Gastroesophageal sphincter (tissue), 4 donors: ENCODE results near the gene MFN2. TPM values are rescaled to one million over a fixed set of nuclear protein-coding genes. Genes with fewer than 3 reads are reported as not detected.

Experiments used
- ATAC-seq: fragments of 150-250 bp; one replicate; pipeline ENCODE4 v1.9.1; 2016; ENCODE audit warnings: mild to moderate bottlenecking, moderate library complexity
- H3K27ac ChIP-seq, 4 donors: fragments of 200-600 bp; sonication (generic) in 3 of 4; 1 replicate in 3 of 4; 2 replicates in 1 of 4; pipeline ENCODE4 v1.5.1; 2016 to 2019
- H3K27me3 ChIP-seq: fragments of 200-600 bp; sonication (generic); one replicate; pipeline ENCODE4 v1.5.1; 2019
- H3K36me3 ChIP-seq, 2 donors: fragments of 200-600 bp; sonication (generic); one replicate each; pipeline ENCODE4 v1.5.1; 2019; ENCODE audit warnings: control low read depth in 1 of 2
- H3K4me1 ChIP-seq, 3 donors: fragments of 200-600 bp; sonication (generic); 1 replicate in 2 of 3; 2 replicates in 1 of 3; pipeline ENCODE4 v1.5.1; 2016 to 2019; ENCODE audit warnings: control low read depth in 2 of 3
- H3K4me3 ChIP-seq, 2 donors: fragments of 200-600 bp; sonication (generic); one replicate each; pipeline ENCODE4 v1.5.1; 2019; ENCODE audit warnings: mild to moderate bottlenecking in 1 of 2, moderate library complexity in 1 of 2
- H3K9me3 ChIP-seq, 3 donors: fragments of 200-600 bp; sonication (generic); one replicate each; pipeline ENCODE4 v1.5.1; 2017 to 2019; ENCODE audit warnings: control low read depth in 2 of 3
- EP300 ChIP-seq: sonication (generic); formaldehyde crosslinking; IDR thresholded peaks from one replicate; pipeline ENCODE4 v1.6.1; 2017; ENCODE audit warnings: antibody characterized with exemption, mild to moderate bottlenecking
- POLR2A ChIP-seq, 2 donors: fragments of 450-650 bp; IDR thresholded peaks; one replicate each; pipeline ENCODE4 v1.6.1; 2017; ENCODE audit warnings: antibody characterized with exemption in 2 of 2, mild to moderate bottlenecking in 2 of 2, moderate library complexity in 1 of 2
- POLR2AphosphoS5 ChIP-seq: sonication (generic); formaldehyde crosslinking; IDR thresholded peaks from one replicate; pipeline ENCODE4 v1.6.1; 2017; ENCODE audit warnings: antibody characterized with exemption
- WGBS, 2 donors: methylation state at CpG; one replicate each; pipeline ENCODE4 v1.1.5; 2018; ENCODE audit warnings: low coverage in 1 of 2; 5-methylcytosine and 5-hydroxymethylcytosine counted together
- total RNA-seq, 4 donors: library from RNA; depleted of rRNA; stranded (reverse); fragments of >200 nt; gene quantifications; one replicate each; pipeline ENCODE4 v1.1.0, GENCODE V29; 2016
- TF ChIP-seq, protein P1 (sequence below), 4 experiments: fragments of 200-600 bp in 2 of 4; fragments of 450-650 bp in 2 of 4; sonication (generic) in 1 of 4; IDR thresholded peaks; one replicate each; pipeline ENCODE4 v1.5.1; 2017 to 2019; ENCODE audit warnings: antibody characterized with exemption in 4 of 4, mild to moderate bottlenecking in 2 of 4, moderate library complexity in 2 of 4

The MFN2 gene
- total RNA-seq, 4 donors from 2014 or later, result 117 to 236 (median 186) TPM

GRCh38 chr1:11960715-11961114, 19.5 kb upstream of the MFN2 start:
- WGBS, 2 donors, result 33 to 93% methylated on average over 1 to 5 of the region's 6 CpGs
- peak; percentile 30 for ATAC-seq
- TF ChIP-seq POLR2A (IDR thresholded peaks at IDR 0.05) (no peak), EP300 (no peak)
- TF ChIP-seq, protein P1, sequence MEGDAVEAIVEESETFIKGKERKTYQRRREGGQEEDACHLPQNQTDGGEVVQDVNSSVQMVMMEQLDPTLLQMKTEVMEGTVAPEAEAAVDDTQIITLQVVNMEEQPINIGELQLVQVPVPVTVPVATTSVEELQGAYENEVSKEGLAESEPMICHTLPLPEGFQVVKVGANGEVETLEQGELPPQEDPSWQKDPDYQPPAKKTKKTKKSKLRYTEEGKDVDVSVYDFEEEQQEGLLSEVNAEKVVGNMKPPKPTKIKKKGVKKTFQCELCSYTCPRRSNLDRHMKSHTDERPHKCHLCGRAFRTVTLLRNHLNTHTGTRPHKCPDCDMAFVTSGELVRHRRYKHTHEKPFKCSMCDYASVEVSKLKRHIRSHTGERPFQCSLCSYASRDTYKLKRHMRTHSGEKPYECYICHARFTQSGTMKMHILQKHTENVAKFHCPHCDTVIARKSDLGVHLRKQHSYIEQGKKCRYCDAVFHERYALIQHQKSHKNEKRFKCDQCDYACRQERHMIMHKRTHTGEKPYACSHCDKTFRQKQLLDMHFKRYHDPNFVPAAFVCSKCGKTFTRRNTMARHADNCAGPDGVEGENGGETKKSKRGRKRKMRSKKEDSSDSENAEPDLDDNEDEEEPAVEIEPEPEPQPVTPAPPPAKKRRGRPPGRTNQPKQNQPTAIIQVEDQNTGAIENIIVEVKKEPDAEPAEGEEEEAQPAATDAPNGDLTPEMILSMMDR (IDR thresholded peaks at IDR 0.05), result no peak

GRCh38 chr1:11961230-11961629, 19.0 kb upstream of the MFN2 start:
- Histone ChIP-seq H3K4me1 (peaks cover 0 to 10% (median 0%) of the 10 kb centered on the region in 3 donors), H3K27me3 (no peaks in the 10 kb centered on the region), H3K27ac (peak overlapping the region in 1 of 4 donors; percentile 27), H3K36me3 (peaks cover 0 to 100% of the 10 kb centered on the region in 2 donors), H3K4me3 (no peak overlapping the region), H3K9me3 (no peaks in the 10 kb centered on the region)
- peak; percentile 22 for ATAC-seq
- WGBS, 2 donors, result 37 to 54% methylated on average over 2 to 4 of the region's 4 CpGs
- TF ChIP-seq POLR2A (IDR thresholded peaks at IDR 0.05), result no peak
- no peak for TF ChIP-seq POLR2AphosphoS5
- TF ChIP-seq EP300, result no peak
- TF ChIP-seq, protein P1 (IDR thresholded peaks at IDR 0.05), result no peak

More at GRCh38 chr1:11960715-11961114, 19.5 kb upstream of the MFN2 start:
- no peaks in the 10 kb centered on the region for H3K27me3 ChIP-seq
- peaks cover 0 to 100% of the 10 kb centered on the region in 2 donors for H3K36me3 ChIP-seq
- peaks cover 0 to 10% (median 0%) of the 10 kb centered on the region in 3 donors for H3K4me1 ChIP-seq
- H3K27ac ChIP-seq, result peak overlapping the region in 1 of 4 donors; percentile 27
- no peak overlapping the region for H3K4me3 ChIP-seq
- H3K9me3 ChIP-seq, result no peaks in the 10 kb centered on the region

- Histone ChIP-seq H3K9me3 (no peaks in the 10 kb centered on the region), H3K4me3 (no peak overlapping the region), H3K4me1 (peaks cover 0 to 10% (median 0%) of the 10 kb centered on the region in 3 donors), H3K36me3 (peaks cover 0 to 100% of the 10 kb centered on the region in 2 donors), H3K27me3 (no peaks in the 10 kb centered on the region), H3K27ac (no peak overlapping the region)
- 60 to 88% methylated on average over 1 to 2 of the region's 3 CpGs for WGBS, 2 donors
- ATAC-seq, result no peak
- TF ChIP-seq, protein P1 (IDR thresholded peaks at IDR 0.05), result no peak
- no peak for TF ChIP-seq EP300
- TF ChIP-seq POLR2AphosphoS5, result no peak
- TF ChIP-seq POLR2A (IDR thresholded peaks at IDR 0.05), result no peak
Measured at GRCh38 chr1:11963622-11964021, 16.6 kb upstream of the MFN2 start.

- Histone ChIP-seq H3K36me3 (peaks cover 0 to 100% of the 10 kb centered on the region in 2 donors), H3K4me3 (no peak overlapping the region), H3K27me3 (no peaks in the 10 kb centered on the region), H3K9me3 (no peaks in the 10 kb centered on the region), H3K4me1 (peaks cover 0 to 10% (median 0%) of the 10 kb centered on the region in 3 donors), H3K27ac (no peak overlapping the region)
- ATAC-seq, result no peak
- WGBS, 2 donors, result no CpG with 5 or more reads among the region's 12 CpGs
- TF ChIP-seq POLR2A (IDR thresholded peaks at IDR 0.05), result no peak
- TF ChIP-seq POLR2AphosphoS5, result no peak
- no peak for TF ChIP-seq EP300
- TF ChIP-seq, protein P1 (IDR thresholded peaks at IDR 0.05), result no peak
Measured at GRCh38 chr1:11964656-11965055, 15.6 kb upstream of the MFN2 start.

DNA sequence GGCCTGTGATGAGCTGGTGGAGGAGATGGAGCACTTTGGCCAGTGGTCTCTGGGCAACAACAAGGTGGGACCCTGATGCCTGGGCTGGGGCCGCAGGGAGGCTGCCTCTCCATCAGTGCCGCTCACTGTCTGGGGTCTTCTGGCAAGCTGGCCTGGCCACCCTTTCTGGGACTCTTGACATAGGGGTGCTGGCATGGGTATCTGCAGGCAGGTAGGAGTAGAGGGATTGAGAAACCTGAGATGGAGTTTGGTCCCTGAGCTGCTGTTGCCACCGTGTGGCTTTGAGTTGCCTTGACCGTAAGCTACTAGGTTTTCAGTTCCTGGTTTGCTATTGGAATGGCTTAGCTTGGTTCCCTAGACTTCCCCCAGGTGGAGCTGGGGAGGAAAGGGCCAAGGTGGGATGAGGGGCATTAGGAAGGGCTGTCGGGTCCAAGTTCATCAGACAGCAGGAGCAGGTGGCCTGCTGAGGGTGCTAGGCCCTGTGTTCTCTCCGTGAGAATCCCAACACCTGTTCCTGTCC, 13.2 kb upstream of the MFN2 start:
- H3K9me3 ChIP-seq, result no peaks in the 10 kb centered on the region
- 27 to 45% methylated on average over 2 to 4 of the region's 6 CpGs for WGBS, 2 donors
- H3K27ac ChIP-seq, result no peak overlapping the region
- peaks cover 0 to 97% of the 10 kb centered on the region in 2 donors for H3K36me3 ChIP-seq
- peak; percentile 41 for ATAC-seq
- no peak overlapping the region for H3K4me3 ChIP-seq
- TF ChIP-seq, protein P1 (IDR thresholded peaks at IDR 0.05), result peak in 3 of 4 experiments; percentile 28 to 47 (median 44)
- TF ChIP-seq EP300 (no peak), POLR2AphosphoS5 (no peak), POLR2A (IDR thresholded peaks at IDR 0.05) (no peak)
- no peaks in the 10 kb centered on the region for H3K4me1 ChIP-seq
- no peaks in the 10 kb centered on the region for H3K27me3 ChIP-seq
